K562 (cell line): ENCODE data around the gene GAL3ST3. TPM values are rescaled to one million over a fixed set of nuclear protein-coding genes. Genes with fewer than 3 reads are reported as not detected.
A peak's percentile ranks its signal among the peaks of the same experiment; 100 is the strongest.

Experiments used
- ATF2 ChIP-seq: sonication (generic); formaldehyde crosslinking; IDR thresholded peaks from 2 replicates; pipeline ENCODE4 v1.8.1; 2022; ENCODE audit warnings: missing genetic modification reagents
- C11orf30 ChIP-seq: fragments of 450-650 bp; IDR thresholded peaks from 2 replicates; pipeline ENCODE4 v1.6.1; 2016; ENCODE audit warnings: low read depth, mild to moderate bottlenecking
- CBFA2T3 ChIP-seq: fragments of 450-650 bp; IDR thresholded peaks from 2 replicates; pipeline ENCODE4 v1.6.1; 2017
- CBX5 ChIP-seq: IDR thresholded peaks from 2 replicates; pipeline ENCODE4 v1.6.1; 2014; ENCODE audit warnings: low read depth, borderline replicate concordance
- ELF1 ChIP-seq: fragments of 200-800 bp; sonication (Bioruptor generic); IDR thresholded peaks from 2 replicates; pipeline ENCODE4 v1.6.1; 2016; ENCODE audit warnings: missing genetic modification characterization, missing compliant biosample characterization
- HNRNPLL ChIP-seq: fragments of 200-400 bp; formaldehyde crosslinking; IDR thresholded peaks from 2 replicates; pipeline ENCODE4 v1.6.1; 2017; ENCODE audit warnings: low read length, low read depth, mild to moderate bottlenecking; ENCODE audit not compliant: poor library complexity, severe bottlenecking
- NCOA1 ChIP-seq: fragments of 450-650 bp; IDR thresholded peaks from 2 replicates; pipeline ENCODE4 v1.6.1; 2016; ENCODE audit warnings: low read depth
- NCOR1 ChIP-seq: fragments of 450-650 bp; IDR thresholded peaks from 2 replicates; pipeline ENCODE4 v1.6.1; 2016; ENCODE audit warnings: mild to moderate bottlenecking, moderate library complexity
- SMAD1 ChIP-seq: fragments of 150-350 bp; IDR thresholded peaks from 2 replicates; pipeline ENCODE4 v1.6.1; 2014; ENCODE audit warnings: low read length, low read depth; ENCODE audit not compliant: partially characterized antibody
- TAF9B ChIP-seq: fragments of 450-650 bp; IDR thresholded peaks from 2 replicates; pipeline ENCODE4 v1.6.1; 2018; ENCODE audit warnings: mild to moderate bottlenecking; ENCODE audit not compliant: partially characterized antibody
- TCF15 ChIP-seq: fragments of 250-450 bp; sonication (Bioruptor Pico); IDR thresholded peaks from 2 replicates; pipeline ENCODE4 v1.8.0; 2022; ENCODE audit warnings: moderate library complexity, mild to moderate bottlenecking, inconsistent platforms
- UBTF ChIP-seq, 2 experiments: IDR thresholded peaks; 2 replicates each; pipeline ENCODE4 v1.6.1; 2012; ENCODE audit warnings: improper control_type of control experiment in 2 of 2, low read depth in 2 of 2, low read length in 2 of 2, borderline replicate concordance in 1 of 2
- ZFPM2 ChIP-seq: fragments of 250-450 bp; sonication (Bioruptor Pico); IDR thresholded peaks from 2 replicates; pipeline ENCODE4 v1.5.1; 2022; ENCODE audit warnings: mild to moderate bottlenecking
- ZNF121 ChIP-seq: sonication (generic); formaldehyde crosslinking; conservative IDR thresholded peaks from 2 replicates; pipeline ENCODE4 v1.8.0; 2022; ENCODE audit warnings: missing genetic modification reagents
- ZNF140 ChIP-seq: fragments of 250-450 bp; sonication (Bioruptor Pico); IDR thresholded peaks from 2 replicates; pipeline ENCODE4 v1.8.0; 2021; ENCODE audit warnings: moderate library complexity, mild to moderate bottlenecking, inconsistent platforms
- ZNF253 ChIP-seq: fragments of 250-450 bp; sonication (Bioruptor Pico); conservative IDR thresholded peaks from 2 replicates; pipeline ENCODE4 v1.6.1; 2021; ENCODE audit warnings: mild to moderate bottlenecking
- ZNF280B ChIP-seq: fragments of 250-450 bp; sonication (Bioruptor Pico); IDR thresholded peaks from 2 replicates; pipeline ENCODE4 v1.5.1; 2021; ENCODE audit warnings: mild to moderate bottlenecking
- polyA plus RNA-seq, 8 experiments: library from polyadenylated mRNA; depleted of rRNA in 4 of 8; stranded (reverse) in 5 of 8; unstranded in 3 of 8; fragments of >200 nt; fragmentation: Nextera tagmentation in 2 of 8; fragmentation: Illumina TruSeq in 1 of 8; extraction: Ambion mirVana in 2 of 8; extraction: Trizol in 1 of 8; gene quantifications; 2 replicates each; pipeline versions ENCODE4 v1.2.1 to v1.2.3, GENCODE V29; 2011 to 2014; ENCODE audit warnings: inconsistent platforms in 1 of 8, missing spikeins in 1 of 8
- total RNA-seq, 7 experiments: library from RNA; depleted of rRNA in 6 of 7; stranded (reverse); fragments of >200 nt in 6 of 7; fragmentation: Illumina TruSeq in 2 of 7; extraction: Trizol in 2 of 7; gene quantifications; 2 replicates each; pipeline versions ENCODE4 v1.2.1 to v1.2.3, GENCODE V29; 2011 to 2021; ENCODE audit warnings: low replicate concordance in 1 of 7
- TF ChIP-seq, protein P1 (sequence below): fragments of 450-650 bp; IDR thresholded peaks from 2 replicates; pipeline ENCODE4 v1.6.1; 2017; ENCODE audit warnings: antibody characterized with exemption, mild to moderate bottlenecking

The GAL3ST3 gene
- total and polyA plus RNA-seq, 9 of the 15 experiments (the other 6 are each of a cell fraction or from before 2014, with no cell fraction given): not detected

DNA sequence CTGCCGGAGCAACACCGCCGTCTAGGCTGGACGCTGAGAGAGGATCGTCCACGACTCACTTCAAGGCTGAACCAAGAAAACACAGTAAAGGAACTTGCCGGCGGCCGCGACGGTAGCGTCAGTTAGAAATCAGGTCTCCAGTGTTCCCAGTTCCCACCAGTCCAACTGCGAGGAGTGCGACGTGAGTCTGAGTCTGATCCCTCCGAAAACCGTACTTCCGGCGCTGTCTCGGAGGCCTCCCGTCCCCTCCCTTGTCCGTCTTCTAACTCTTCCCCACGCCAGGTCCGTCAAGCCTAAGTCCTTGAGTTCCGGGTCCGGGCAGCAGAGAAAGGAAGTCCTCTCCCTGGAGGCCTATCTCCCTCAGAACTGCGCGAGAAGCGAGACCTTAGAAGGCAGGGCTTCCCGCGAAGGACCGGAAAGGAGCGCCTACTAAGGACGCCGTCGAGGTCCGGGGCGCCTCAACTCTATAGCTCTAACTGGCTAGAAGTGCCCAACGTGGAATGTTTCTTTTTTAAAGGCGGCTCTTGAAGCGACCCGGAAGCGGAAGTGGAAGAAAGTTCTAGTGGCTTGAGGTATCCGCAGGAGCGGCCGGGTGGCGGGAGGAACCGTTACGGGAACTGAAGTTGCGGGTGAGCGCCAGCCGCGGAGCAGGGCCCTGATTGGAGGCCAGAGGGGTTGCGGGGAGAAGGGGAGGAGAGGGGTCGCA lies 46.9 kb downstream of the GAL3ST3 start, which contains the start of the genes BANF1 and EIF1AD (continued):
- TF ChIP-seq C11orf30 (peak; percentile 99), ZNF121 (CRISPR knock-in tag) (no peak), UBTF (IDR thresholded peaks at IDR 0.05; ENCODE audit: borderline replicate concordance in 1 of 2, low read depth in 2 of 2, low read length in 2 of 2) (peak; percentile 83 to 95; a peak in 2 of 4 replicates), ZNF253 (CRISPR knock-in tag) (no peak), ZFPM2 (no peak), CBX5 (0 out of 2 replicates have a peak, but pooled peaks have one; percentile 13), TCF15 (CRISPR knock-in tag) (no peak), NCOA1 (peak; percentile 99), ZNF280B (CRISPR knock-in tag) (no peak), HNRNPLL (peak; percentile 65), ELF1 (tag) (peak; percentile 96), ATF2 (CRISPR knock-in tag) (no peak), ZNF140 (CRISPR knock-in tag) (no peak), NCOR1 (peak; percentile 53), SMAD1 (no peak), TAF9B (peak; percentile 98), CBFA2T3 (no peak)
- TF ChIP-seq, protein P1, sequence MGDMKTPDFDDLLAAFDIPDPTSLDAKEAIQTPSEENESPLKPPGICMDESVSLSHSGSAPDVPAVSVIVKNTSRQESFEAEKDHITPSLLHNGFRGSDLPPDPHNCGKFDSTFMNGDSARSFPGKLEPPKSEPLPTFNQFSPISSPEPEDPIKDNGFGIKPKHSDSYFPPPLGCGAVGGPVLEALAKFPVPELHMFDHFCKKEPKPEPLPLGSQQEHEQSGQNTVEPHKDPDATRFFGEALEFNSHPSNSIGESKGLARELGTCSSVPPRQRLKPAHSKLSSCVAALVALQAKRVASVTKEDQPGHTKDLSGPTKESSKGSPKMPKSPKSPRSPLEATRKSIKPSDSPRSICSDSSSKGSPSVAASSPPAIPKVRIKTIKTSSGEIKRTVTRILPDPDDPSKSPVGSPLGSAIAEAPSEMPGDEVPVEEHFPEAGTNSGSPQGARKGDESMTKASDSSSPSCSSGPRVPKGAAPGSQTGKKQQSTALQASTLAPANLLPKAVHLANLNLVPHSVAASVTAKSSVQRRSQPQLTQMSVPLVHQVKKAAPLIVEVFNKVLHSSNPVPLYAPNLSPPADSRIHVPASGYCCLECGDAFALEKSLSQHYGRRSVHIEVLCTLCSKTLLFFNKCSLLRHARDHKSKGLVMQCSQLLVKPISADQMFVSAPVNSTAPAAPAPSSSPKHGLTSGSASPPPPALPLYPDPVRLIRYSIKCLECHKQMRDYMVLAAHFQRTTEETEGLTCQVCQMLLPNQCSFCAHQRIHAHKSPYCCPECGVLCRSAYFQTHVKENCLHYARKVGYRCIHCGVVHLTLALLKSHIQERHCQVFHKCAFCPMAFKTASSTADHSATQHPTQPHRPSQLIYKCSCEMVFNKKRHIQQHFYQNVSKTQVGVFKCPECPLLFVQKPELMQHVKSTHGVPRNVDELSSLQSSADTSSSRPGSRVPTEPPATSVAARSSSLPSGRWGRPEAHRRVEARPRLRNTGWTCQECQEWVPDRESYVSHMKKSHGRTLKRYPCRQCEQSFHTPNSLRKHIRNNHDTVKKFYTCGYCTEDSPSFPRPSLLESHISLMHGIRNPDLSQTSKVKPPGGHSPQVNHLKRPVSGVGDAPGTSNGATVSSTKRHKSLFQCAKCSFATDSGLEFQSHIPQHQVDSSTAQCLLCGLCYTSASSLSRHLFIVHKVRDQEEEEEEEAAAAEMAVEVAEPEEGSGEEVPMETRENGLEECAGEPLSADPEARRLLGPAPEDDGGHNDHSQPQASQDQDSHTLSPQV: no peak
